GM20431 (cell line): ENCODE measurements around the gene CHST5.

Source experiments
- in situ Hi-C: fragments of 300-500 bp; cut with MseI, MboI; formaldehyde crosslinking; loops from one replicate; pipeline ENCODE4 v1.15.0; 2020; ENCODE audit warnings: low sequenced_read_pairs; ENCODE audit not compliant: unreplicated experiment

The CHST5 gene

DNA sequence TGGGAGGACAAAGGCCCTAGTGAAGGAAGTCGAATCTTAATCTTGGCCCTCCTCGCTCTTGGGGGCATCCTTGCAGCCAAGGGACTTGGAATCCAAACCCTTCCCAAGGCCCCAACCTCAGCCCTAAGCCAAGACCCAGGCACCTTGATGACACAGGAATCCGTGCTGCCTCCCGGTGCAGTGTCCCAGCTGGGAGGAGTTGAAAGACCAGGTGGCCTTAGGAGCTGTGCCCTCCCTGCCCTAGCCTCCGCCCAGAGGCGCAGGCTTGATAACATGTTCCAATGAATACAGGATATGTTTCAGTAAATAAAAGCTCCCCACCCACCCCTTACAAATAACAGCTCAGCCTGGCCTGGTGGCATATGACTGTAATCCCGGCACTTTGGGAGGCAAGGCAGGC is at the start of gene CHST5:
Gene CHST5 (minus strand): TSS at position 208 of the 400 bp plus-strand sequence. CDS start 5,724 bp downstream, outside the sequence.
- in situ Hi-C loops = no loop called here

DNA sequence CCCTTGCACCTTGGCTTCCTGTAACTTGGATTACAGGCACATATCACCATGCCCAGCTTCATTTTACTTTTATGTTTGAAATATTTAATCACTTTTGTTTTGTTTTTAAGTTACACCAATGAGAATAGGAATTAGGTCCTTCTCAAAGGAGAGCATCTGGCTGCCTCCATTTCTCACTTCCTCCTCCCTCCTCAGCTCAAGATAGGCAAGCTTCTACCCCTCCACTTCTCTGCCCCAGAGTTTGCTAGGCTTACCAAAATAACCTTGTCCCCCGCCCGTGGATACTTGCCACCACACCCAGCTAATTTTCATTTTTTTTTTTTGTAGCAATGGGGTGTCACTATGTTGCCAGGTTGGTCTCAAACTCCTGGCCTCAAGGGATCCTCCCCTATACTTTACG is 48.2 kb upstream of the CHST5 start:
- in situ Hi-C loops = no loop called here

DNA sequence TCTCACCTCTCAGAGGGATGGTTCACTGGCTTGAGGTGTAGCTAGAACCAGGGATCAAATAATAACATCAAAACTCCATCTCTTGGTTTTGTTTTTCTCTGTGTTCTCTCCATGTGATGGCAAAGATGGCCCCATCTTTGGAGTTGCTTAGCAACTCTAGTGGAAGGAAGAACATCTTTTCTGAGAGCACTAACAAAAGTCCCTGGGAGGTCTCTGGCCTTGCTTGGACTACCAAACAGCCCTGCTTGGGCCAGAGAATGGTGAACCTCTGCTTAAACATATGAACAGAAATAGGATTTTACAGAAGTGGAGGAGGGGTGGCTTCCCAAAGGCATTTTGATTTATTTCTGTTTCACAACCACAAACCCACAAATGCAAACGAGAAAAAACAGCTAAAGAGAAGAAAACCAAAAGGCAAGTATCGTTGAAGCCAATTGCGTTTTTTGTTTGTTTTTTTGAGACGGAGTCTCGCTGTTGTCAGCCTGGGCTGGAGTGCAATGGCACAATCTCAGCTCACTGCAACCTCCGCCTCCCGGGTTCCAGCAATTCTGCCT is 43.5 kb upstream of the CHST5 start:
- in situ Hi-C loops = no loop called here

DNA sequence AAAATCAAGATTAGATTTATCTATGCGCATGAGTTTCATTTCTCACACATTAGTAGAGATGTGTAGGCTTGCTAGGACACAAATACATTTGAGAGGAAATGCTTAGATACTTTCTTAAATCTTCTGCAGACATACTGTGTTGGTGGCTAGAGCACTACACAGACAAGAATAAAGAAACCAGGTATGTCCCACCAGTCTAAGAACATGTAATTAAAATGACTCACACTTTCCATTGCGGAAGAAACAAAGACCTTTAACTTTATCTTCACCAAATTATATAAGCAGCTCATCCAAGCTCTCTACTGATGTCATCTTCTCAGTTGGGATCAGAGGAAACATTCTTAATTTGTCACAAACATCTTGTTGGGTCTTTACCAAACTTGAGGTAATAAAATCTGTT is 42.8 kb upstream of the CHST5 start:
- in situ Hi-C loops = no loop called here

DNA sequence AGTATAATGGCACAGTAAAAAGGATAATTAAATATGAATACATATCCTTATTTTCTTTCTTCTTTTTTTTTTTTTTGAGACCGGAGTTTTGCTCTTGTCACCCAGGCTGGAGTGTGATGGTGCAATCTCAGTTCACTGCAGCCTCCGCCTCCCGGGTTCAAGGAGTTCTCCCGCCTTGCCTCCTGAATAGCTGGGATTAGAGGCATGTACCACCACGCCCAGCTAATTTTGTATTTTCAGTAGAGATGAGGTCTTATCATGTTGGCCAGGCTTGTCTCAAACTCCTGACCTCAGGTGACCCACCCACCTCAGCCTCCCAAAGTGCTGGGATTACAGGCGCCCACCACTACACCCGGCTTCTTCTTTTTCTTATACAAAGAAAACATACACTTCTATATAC is 42.3 kb upstream of the CHST5 start:
- in situ Hi-C loops = no loop called here

DNA sequence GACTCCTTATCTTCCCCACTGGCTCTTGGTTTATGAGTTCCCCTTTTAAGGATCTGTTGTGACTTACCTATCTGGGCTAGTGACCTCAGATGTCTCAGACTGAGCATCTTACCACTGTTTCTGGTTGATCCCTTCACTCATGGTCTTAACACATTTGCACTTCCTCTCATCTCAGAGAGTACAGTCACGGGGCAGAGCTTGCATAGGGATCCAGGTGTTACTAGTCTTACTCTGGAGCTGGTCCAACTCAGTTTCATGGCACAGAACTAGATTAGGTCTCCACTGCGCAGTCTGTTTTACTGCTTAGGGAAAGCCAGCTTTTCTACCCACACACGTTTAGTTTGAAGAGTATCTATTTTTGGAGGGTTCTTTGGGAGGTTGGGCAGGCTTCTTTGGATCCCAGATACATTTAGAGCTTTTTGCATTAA is 40.5 kb upstream of the CHST5 start:
- in situ Hi-C loops = no loop called here

DNA sequence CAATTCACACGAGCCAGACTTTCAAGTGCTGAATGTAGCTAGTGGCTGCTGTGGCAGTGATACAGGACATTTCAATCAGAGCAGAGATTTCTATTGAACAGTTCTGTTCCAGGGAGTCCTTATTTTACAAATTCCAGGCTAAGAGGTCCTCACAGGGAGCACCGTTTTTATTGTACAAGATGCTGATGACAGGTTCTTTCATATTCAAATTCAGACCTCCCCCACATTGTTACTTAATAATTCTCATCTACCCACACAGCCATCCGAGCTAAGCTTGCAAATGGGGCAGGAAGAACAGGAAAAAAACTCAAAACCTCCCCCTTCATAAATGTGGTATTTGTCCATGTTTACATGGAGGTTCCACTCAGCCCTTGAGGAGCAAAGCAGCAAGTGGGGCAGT is 40.0 kb upstream of the CHST5 start:
- in situ Hi-C loops = no loop called here

DNA sequence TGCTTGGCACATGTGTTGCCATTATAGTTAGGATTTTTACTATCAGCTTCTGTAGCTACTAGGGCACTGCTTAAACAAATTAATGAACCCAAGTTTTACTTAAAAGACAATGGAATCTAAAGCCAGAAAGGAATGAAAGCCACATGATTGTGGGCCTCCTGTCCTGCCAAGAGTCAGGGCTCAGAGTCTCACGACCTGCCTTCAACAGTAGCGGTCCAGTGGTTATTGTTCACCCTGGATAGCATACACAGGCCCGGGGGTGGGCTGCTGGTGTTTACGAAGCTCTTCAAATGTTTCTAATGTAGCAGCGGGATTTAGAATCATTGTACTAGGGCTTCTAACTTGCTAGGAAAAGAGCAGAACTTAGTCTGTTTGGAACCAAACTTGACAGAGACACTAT is 38.0 kb upstream of the CHST5 start:
- in situ Hi-C loops = no loop called here

DNA sequence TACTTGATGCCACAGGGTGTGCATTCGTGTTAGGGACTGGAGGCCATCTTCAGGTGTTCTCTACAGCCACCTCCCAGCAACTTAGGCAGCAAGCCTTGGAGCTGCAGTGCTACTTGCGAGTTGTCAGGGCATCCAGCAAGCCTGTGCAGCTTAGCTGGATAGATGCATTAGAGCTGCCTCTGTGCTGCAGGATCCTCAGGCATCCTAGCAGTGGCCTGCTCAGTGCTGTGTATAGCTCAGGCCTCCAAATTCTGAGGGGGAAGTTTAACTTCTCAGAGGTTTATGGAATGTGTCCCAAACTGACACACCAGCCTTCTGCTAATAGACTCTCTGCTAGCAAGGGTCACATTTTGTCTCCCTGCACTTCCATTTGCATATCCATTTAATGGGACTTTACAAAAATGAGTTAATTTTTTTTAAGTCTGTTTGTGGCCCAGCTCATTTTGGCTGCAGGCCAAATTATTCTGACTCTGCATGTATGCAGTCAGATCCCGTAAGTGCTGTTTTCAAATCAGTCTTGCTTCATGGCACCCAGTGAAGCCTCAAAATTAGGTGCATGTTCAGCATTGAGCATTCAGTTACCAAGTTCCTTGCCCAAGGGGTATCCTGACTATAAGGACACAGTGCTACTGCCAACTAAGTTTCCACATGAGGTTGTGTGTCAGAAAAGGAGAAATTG is 37.1 kb upstream of the CHST5 start:
- in situ Hi-C loops = no loop called here

DNA sequence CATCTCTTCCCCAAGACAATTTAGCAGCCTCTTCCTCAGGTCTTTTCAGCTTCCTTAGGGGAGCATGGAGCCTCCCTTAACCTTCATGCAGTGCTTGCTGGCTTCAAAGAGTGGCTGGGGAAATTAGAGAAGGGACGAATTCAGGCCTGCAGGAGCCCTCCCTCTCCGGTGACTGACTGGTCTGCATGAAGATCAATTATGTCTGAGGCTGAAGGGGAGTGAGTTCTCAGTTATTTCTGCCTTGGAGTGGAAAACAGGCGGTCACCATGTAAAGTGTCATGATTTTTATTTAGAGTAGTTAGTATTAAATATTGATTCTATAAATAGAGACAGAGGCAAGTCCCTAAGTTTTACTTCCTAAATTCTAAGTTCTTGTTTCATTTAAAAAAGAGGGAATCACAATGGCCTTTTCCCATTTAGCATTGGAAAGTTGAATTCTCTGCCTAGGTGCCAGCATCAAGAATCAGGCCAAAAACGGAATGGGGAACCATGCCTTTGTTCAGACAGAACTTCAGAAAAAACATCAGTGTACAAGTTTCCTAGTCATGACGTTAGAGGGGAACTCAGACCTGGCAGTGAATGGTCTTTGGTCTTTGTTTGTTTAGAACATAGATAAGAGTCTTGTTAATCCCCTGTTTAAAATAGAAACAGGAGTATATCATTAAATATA is 34.6 kb upstream of the CHST5 start:
- in situ Hi-C loops = no loop called here

DNA sequence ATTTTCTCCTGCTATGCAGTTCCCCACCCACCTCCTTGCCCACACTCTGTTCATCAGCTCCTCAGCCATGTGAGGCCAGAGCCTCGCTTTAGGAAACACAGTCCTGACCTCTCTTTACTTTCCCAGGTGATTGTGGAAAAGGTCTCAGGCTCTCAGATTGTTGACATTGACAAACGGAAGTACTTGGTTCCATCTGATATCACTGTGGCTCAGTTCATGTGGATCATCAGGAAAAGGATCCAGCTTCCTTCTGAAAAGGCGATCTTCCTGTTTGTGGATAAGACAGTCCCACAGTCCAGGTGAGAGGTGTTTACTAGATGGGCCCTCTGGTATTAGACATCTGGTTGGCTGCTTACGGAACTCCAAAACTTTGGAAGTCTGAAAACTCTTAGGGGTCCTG is 32.0 kb upstream of the CHST5 start:
- in situ Hi-C loops = no loop called here

DNA sequence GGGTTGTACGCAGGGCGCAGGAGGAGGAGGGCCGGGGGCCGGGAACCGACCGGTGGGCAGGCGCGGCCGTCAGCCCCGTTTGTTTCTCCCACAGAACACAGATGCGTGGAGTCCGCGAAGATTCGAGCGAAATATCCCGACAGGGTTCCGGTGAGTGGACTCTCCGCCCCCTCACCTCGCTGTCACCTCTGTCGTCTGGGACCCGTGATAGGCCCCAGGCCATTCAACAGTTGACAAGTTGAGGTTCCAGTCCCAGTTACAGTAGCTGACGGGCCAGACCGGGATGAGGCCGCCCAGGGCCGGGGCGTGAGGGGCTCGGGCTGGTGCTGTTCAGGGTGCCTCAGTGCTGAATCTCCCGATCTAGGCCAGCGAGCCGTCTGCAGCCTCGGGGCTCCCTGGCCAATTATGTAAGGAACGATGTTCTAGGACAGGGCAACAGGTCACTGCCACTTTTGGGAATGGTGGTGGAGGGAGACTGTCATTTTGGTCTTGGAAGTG is 30.9 kb upstream of the CHST5 start:
- in situ Hi-C loops = no loop called here

DNA sequence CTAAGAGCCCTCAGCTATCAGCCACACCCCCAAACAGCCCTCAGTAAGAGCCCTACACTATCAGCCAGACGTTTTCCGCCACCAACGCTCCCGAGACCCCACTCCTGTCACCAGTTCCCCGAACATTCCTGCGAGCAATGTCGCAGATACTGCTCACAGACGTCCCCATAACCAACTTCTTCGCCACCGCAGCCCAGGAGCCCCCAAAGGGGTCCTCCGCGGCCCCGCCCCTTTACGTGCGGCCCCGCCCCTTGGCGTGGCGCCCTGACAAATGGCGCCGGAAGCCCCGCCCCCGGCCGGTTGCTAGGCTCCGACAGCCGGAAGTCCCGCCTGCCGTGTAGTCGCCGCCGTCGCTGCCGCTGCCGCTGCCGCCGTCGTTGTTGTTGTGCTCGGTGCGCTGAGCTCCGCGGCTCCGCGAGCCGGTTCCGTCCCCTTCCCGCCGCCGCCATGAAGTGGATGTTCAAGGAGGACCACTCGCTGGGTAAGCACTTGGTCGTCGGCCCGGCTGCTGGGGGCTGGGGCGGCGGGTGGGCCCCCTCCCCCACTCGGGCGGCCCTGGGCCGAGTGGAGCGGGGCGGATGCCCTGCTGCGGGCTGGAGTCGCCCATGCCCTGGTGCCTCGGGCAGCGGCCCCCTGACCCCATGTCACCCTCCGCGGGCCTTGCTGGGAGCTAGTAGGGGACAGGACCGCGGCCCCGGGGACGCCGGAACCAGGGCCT is 30.3 kb upstream of the CHST5 start, which contains the start of gene GABARAPL2:
Gene GABARAPL2 (plus strand): TSS at position 340 of the 718 bp plus-strand sequence. CDS start 108 bp downstream, at position 448.
- in situ Hi-C loops = no loop called here

DNA sequence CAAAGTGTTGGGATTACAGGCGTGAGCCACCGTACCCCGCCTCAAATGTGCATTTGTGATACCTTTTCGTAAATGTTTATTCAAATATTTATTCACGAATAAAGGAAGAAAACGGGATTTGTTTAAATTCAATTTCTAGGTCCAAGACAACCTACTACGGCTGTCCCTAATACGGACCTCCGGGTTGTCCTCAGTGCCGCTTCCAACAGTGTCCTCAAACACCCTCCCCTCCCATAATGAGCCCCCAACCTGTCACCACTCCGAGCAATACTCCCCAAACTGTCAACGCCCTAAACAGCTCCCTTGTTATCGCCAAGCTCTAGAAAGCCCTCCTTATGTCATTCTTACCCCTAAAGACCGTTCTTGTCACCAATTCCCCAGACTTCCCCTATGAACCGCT is 29.7 kb upstream of the CHST5 start:
- in situ Hi-C loops = no loop called here

DNA sequence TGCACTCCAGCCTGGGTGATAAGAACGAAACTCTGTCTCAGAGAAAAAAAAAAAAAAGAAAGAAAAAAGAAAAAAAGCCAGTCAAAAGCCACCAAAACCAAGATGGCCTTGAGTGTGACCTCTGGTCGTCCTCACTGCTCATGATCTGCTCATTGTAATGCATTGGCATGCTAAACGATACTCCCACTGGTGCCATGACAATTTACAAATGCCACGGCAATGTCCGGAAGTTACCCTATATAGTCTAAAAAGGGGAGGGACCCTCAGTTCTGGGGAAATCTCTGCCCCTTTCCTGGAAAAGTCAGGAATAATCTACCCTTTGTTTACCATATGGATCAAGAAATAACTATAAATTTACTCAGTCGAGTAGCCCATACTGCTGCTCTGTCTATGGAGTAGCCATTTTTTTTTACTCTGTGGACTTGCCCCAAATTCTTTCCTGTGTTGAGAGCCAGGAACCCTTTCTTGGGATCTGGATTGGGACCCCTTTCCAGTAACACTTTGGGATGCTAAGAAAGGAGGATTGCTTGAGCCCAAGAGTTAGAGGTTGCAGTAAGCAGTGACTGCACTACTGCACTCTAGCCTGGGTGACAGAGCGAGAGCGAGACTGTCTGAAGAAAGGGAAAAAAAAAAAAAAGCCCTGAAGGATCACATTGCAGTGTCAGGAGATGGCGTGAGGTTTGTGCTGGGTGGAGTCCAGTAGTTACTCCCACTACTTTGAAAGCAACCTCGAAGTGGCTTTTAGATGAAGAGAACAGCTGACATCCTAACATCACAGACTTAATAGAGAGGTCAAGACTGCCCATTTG is 23.9 kb upstream of the CHST5 start:
- in situ Hi-C loops = no loop called here

DNA sequence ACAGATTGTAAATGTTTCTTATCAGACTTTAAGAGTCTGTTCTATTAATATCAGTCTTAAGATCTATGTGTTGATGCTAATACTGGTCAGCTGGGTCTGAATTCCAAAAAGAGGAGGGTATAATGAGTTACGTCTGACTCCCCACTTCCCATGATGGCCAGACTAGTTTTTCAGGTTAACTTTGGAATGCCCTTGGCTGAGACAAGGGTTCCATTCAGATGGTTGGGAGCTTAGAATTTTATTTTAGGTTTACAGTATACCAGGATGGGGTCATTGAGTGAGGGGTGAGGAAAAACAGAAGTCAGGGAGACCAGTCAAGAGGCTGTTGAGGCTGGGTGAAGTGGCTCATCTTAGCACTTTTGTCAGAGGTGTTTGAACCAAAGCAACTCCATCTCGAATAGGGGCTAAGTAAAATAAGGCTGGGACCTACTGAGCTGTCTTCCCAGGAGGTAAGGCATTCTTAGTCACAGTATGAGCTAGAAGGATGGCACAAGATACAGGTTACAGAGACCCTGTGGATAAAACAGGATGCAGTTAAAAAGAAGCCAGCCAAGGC is 23.0 kb upstream of the CHST5 start:
- in situ Hi-C loops = no loop called here

DNA sequence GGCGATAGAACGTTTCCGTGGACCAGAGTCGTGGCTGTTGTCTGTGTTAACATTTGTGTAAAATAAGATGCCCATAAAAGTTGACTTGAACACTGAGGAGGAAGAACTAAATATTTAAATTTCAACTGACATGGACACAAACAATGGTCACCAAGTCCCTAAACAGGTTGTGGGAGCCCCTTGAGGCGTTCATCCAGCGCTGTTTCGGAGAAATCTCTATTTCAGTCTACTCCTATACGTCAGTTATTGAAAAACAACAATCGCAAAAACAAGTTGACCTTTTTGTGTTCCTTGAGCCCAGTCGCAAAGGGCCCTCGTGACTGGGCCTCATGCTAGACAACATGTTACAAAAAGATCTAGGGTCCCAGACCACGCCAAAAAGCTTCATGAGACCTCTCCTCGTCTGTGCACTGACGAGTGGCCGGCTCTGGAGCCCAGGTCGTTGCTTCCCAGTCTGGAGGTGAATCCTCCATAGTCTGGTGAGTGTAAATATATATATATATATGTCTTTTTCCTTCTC is 20.6 kb upstream of the CHST5 start:
- in situ Hi-C loops = no loop called here

DNA sequence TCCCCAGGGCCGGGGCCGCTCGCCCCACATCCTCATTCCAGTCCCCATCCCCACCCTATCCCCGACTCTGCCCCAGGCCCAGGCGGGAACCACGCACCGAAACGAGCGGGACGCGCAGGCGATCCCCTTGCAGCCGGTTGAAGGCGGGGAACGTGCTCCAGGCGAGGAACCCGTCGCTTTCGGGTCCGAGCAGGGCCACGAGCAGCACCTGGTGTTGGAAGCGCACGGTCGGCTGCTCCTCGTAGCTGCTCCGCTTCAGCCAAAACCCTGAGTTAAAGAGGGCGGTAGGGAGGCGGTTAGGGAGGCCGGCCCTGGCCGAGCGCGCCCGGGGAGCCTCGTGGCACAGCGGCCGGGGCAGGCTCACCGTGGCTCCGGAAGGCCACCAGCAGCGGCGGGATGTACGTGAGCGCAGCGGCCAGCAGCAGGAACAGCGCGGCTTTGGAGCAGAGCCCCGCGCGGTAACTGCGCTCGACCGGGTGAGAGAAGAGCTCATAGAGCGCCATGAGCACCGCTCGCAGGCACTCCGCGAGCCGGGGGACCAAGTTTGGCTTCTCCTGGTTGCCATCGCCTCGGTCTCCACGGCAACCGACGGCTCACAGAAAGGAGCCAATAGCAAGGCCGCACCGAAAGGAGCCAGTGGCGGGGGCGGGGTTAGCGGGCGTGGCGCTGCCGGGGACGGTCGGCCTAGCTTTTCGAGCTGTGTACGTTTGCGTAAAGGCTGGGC is 20.0 kb upstream of the CHST5 start, which contains the start of gene TMEM231:
Gene TMEM231 (minus strand): TSS at position 546 of the 724 bp plus-strand sequence. CDS start 43 bp downstream, at position 503.
- in situ Hi-C loops = no loop called here
